Measurements from ENCODE around the gene SF3B2.

Gene SF3B2

DNA sequence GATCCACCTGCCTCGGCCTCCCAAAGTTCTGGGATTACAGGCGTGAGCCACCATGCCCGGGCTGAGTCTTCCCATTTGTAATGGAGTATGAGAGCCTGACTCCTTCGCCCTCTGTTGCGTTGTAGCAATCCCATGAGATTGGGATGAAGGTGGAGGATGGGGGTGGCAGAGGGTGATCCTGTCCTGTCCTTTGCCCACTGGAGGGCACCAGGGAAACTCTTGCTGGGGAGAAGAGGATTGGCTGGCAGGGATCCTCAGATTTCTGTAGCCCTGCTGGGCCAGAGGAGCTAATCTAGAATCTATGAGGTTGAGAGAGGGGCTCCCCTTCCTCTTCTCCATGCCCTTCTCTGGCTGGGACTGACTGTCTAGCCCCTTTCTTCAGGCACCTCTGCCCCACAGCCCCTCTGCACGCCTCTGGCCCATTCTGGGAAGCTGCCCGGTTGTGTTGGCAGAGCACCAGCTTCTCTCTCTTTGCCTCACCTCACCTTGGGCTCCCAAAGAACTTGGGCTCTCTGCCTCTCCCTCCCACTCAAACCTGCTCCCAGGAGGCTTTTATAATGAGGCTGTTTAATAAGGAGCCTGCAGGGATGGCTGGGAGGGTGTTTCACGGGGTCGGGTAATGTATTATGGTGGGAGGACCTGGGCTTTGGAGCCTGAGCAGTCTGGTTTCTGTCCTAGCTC lies 16.4 kb upstream of the SF3B2 start:
- Histone ChIP-seq H3K4me1 (ENCODE audit: control insufficient read depth, insufficient read depth, low read length) (no peaks in the 10 kb centered on the region), H3K36me3 (ENCODE audit: control insufficient read depth, insufficient read depth, low read length) (no peaks in the 10 kb centered on the region), H3K27ac (ENCODE audit: insufficient read depth, low read depth, low read length, poor library complexity, severe bottlenecking) (no peak overlapping the region), H3K9me3 (ENCODE audit: control insufficient read depth, low read length) (no peaks in the 10 kb centered on the region), H3K27me3 (ENCODE audit: control insufficient read depth, insufficient read depth, low read length, poor library complexity, severe bottlenecking) (no peaks in the 10 kb centered on the region), H3K4me3 (ENCODE audit: insufficient read depth, low read depth, low read length) (no peak overlapping the region)
- WGBS, 2 experiments: 84 to 86% methylated on average over 9 of the region's 9 CpGs

DNA sequence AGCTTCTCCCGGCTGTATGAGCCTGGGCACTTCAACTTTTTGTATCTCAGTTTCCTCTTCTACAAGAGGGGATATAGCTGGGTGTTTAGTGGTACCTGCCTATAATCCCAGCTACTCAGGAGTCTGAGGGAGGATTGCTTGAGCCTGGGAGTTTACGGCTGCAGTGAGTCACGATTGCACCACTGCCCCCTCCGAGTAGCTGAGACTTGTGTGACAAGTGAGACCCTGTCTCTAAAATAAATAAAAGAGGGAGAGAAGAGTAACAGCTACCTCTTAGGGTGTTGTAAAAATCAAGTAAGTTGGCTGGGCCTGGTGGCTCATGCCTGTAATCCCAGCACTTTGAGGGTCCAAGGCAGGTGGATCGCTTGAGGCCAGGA lies 15.8 kb upstream of the SF3B2 start:
- WGBS, 2 experiments: 88 to 89% methylated on average over 5 of the region's 5 CpGs
- no peaks in the 10 kb centered on the region for H3K9me3 ChIP-seq (ENCODE audit: control insufficient read depth, low read length)
- H3K27me3 ChIP-seq (ENCODE audit: control insufficient read depth, insufficient read depth, low read length, poor library complexity, severe bottlenecking): no peaks in the 10 kb centered on the region
- H3K4me3 ChIP-seq (ENCODE audit: insufficient read depth, low read depth, low read length): no peak overlapping the region
- H3K36me3 ChIP-seq (ENCODE audit: control insufficient read depth, insufficient read depth, low read length): peaks cover 1% of the 10 kb centered on the region
- no peak overlapping the region for H3K27ac ChIP-seq (ENCODE audit: insufficient read depth, low read depth, low read length, poor library complexity, severe bottlenecking)
- H3K4me1 ChIP-seq (ENCODE audit: control insufficient read depth, insufficient read depth, low read length): no peaks in the 10 kb centered on the region

DNA sequence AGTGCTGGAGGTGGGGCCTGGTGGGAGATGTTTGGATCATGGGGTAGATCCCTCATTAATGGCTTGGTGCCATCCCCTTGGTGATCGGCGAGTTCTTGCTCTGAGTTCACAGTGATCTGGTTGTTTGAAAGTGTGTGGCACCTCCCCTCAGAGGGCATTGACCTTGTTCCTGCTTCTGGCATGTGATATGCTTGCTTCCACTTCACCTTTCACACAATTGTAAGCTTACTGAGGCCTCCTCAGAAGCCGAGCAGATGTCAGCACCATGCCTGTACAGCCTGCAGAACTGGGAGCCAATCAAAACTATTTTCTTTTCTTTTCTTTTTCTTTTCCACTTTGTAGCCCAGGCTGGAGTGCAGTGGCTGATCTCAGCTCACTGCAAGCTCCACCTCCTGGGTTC lies 14.8 kb upstream of the SF3B2 start:
- Histone ChIP-seq H3K4me1 (ENCODE audit: control insufficient read depth, insufficient read depth, low read length) (no peaks in the 10 kb centered on the region), H3K27me3 (ENCODE audit: control insufficient read depth, insufficient read depth, low read length, poor library complexity, severe bottlenecking) (no peaks in the 10 kb centered on the region), H3K27ac (ENCODE audit: insufficient read depth, low read depth, low read length, poor library complexity, severe bottlenecking) (no peak overlapping the region), H3K4me3 (ENCODE audit: insufficient read depth, low read depth, low read length) (no peak overlapping the region), H3K36me3 (ENCODE audit: control insufficient read depth, insufficient read depth, low read length) (peaks cover 8% of the 10 kb centered on the region), H3K9me3 (ENCODE audit: control insufficient read depth, low read length) (no peaks in the 10 kb centered on the region)
- WGBS, 2 experiments: 88 to 91% methylated on average over 3 of the region's 3 CpGs

DNA sequence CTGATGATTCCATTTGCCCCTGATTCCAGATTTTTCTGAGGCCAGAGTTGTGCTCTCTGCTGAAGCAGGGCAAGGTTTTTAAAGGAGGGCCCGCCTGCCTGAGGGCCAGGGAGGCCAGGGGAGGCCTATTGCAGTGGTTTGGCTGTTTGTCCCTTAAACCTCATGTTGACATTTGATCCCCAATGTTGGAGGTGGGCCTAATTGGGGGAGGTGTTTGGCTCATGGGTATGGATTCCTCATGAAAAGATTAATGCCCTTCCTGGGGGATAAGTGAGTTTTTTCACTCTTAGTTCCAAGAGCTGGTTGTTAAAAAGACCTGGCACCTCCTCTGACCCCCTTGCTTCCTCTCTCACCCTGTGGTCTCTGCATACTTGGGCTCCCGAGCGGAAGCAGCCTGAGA lies 12.4 kb upstream of the SF3B2 start:
- no peaks in the 10 kb centered on the region for H3K27me3 ChIP-seq (ENCODE audit: control insufficient read depth, insufficient read depth, low read length, poor library complexity, severe bottlenecking)
- H3K4me3 ChIP-seq (ENCODE audit: insufficient read depth, low read depth, low read length): no peak overlapping the region
- no peaks in the 10 kb centered on the region for H3K9me3 ChIP-seq (ENCODE audit: control insufficient read depth, low read length)
- H3K4me1 ChIP-seq (ENCODE audit: control insufficient read depth, insufficient read depth, low read length): peaks cover under 1% of the 10 kb centered on the region
- peaks cover 16% of the 10 kb centered on the region for H3K36me3 ChIP-seq (ENCODE audit: control insufficient read depth, insufficient read depth, low read length)
- H3K27ac ChIP-seq (ENCODE audit: insufficient read depth, low read depth, low read length, poor library complexity, severe bottlenecking): no peak overlapping the region
- WGBS, 2 experiments: 91 to 95% methylated on average over 3 of the region's 3 CpGs

DNA sequence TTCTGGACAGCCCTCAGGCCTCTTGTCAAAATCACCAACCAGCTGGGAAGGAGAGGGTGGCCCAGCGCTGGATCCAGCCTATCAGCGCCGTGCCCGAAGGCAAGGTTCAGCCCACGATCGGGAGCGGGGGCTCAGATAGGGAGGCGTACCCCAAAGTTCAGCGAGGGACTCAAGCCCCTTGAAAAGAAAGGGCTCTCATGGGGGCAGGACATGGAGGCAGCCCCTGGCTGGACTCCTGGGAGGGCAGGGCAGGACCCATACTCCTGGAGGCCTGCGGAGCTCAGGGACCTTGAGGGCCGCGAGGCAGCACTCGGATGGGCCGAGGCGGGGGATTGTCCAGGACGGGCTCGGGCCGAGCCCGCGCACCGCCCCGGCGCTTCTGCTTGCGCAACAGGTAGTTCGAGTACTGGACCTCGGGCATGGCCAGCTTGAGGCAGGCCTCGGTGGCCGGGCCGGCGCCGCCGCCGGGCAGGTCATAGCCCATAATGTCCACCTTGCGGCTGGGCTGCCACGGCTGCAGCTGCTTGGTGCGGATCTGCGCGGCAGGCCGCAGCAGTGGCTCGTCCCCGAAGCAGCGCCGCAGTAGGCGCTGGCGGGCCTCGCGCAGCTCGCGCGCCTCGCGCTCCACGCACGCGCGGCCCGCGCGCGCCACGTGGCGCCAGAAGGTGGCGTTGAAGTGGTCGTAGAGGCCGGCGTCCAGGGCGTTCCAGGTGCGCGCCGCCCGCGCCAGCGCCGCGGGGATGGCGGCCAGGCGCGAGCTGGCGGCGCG lies 9.8 kb upstream of the SF3B2 start:
- H3K36me3 ChIP-seq (ENCODE audit: control insufficient read depth, insufficient read depth, low read length): peaks cover 16% of the 10 kb centered on the region
- WGBS, 2 experiments: 95 to 96% methylated on average over 81 of the region's 81 CpGs
- no peaks in the 10 kb centered on the region for H3K9me3 ChIP-seq (ENCODE audit: control insufficient read depth, low read length)
- no peaks in the 10 kb centered on the region for H3K27me3 ChIP-seq (ENCODE audit: control insufficient read depth, insufficient read depth, low read length, poor library complexity, severe bottlenecking)
- no peak overlapping the region for H3K27ac ChIP-seq (ENCODE audit: insufficient read depth, low read depth, low read length, poor library complexity, severe bottlenecking)
- H3K4me3 ChIP-seq (ENCODE audit: insufficient read depth, low read depth, low read length): no peak overlapping the region
- peaks cover 6% of the 10 kb centered on the region for H3K4me1 ChIP-seq (ENCODE audit: control insufficient read depth, insufficient read depth, low read length)

DNA sequence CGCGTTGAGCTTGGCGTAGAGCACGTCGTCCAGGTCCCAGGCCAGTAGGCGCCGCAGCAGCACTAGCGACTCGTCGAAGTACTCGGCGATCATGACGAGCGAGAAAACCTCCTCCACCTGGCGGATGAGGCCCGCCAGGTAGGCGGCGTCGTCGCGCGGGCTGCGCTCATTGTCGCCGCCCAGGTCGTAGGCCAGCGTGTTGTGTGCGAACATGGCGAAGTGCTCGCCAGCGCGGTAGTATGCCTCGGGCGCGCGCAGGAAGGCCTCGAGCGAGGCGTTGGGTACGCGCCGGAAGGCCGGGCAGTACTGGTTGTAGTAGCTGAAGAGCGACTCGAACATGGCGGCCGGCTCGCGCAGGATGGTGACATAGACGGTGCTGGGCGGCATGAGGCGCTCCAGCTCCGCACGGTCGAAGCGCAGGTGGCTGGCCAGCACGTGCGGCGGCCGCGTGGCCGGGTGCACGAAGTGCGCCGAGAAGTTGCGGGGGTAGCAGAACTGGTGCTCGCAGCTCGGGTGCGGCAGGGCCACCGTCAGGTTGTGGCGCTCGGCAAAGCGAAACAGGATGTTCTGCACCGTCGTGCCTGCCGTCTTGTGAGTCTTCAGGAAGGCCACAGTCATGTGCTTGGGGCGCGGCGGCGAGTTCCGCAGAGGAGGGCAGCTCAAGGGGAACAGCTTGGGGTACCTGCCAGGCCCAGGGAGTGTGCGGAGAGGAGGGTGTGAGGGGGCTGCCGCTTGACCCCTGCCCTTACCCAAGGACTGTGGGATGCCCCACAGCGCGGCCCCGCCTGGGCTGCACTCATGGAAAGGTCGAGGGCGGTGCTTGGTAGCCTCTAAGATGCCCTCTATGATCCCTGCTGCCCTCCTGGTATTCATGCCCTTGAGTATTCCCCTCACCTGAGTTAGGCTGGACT lies 8.9 kb upstream of the SF3B2 start:
- WGBS, 2 experiments: 96 to 97% methylated on average over 88 of the region's 88 CpGs
- Histone ChIP-seq H3K36me3 (ENCODE audit: control insufficient read depth, insufficient read depth, low read length) (peaks cover 16% of the 10 kb centered on the region), H3K4me3 (ENCODE audit: insufficient read depth, low read depth, low read length) (no peak overlapping the region), H3K27ac (ENCODE audit: insufficient read depth, low read depth, low read length, poor library complexity, severe bottlenecking) (no peak overlapping the region), H3K27me3 (ENCODE audit: control insufficient read depth, insufficient read depth, low read length, poor library complexity, severe bottlenecking) (no peaks in the 10 kb centered on the region), H3K9me3 (ENCODE audit: control insufficient read depth, low read length) (no peaks in the 10 kb centered on the region), H3K4me1 (ENCODE audit: control insufficient read depth, insufficient read depth, low read length) (peaks cover 13% of the 10 kb centered on the region)

DNA sequence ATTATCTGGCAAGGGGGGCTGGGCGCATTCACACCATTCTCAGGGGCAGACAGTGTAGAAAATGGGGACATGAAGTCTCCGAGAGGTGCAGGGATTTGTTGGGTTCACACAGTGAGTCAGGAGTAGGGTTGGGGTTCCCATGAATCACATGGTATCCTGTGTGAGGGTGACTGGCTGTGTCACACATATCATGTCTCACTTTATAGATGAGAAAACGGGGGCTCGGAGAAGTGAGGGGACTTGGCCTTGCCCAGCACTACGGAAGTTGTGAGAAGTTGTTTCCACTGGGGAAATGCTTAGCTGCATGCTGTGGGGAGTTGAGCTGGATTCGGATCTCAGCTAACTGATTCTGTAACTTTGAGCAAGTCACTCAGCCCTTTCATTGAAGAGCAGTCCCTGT lies 7.4 kb upstream of the SF3B2 start:
- Histone ChIP-seq H3K27me3 (ENCODE audit: control insufficient read depth, insufficient read depth, low read length, poor library complexity, severe bottlenecking) (no peaks in the 10 kb centered on the region), H3K27ac (ENCODE audit: insufficient read depth, low read depth, low read length, poor library complexity, severe bottlenecking) (no peak overlapping the region), H3K9me3 (ENCODE audit: control insufficient read depth, low read length) (no peaks in the 10 kb centered on the region), H3K4me1 (ENCODE audit: control insufficient read depth, insufficient read depth, low read length) (peaks cover 17% of the 10 kb centered on the region), H3K4me3 (ENCODE audit: insufficient read depth, low read depth, low read length) (no peak overlapping the region), H3K36me3 (ENCODE audit: control insufficient read depth, insufficient read depth, low read length) (peaks cover 16% of the 10 kb centered on the region)
- WGBS, 2 experiments: 85 to 86% methylated on average over 6 of the region's 6 CpGs

DNA sequence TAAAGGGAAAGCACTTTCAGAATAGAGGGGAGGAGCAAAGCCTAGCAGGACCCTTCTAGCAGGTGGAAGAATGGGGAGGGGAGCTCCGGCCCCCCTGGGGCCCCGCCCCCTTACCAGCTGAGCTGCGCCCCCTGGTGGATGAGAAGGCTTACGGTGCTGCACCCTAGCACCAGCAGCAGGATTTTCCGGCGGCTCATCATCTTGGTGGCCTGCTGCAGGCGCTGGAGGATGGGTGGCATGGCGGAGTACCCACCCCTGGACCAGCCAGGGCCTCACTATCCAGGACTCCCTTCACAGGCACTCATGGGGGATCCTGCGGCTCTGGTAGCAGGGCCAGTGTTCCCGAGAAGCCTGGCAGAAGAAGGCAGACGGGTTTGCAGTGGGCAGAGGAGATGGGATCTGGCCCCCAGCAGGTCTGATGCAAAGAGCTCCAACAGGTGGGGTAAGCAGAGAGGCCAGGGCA lies 7.0 kb upstream of the SF3B2 start:
- 25 to 28% methylated on average over 11 of the region's 11 CpGs for WGBS, 2 experiments
- Histone ChIP-seq H3K27me3 (ENCODE audit: control insufficient read depth, insufficient read depth, low read length, poor library complexity, severe bottlenecking) (no peaks in the 10 kb centered on the region), H3K4me1 (ENCODE audit: control insufficient read depth, insufficient read depth, low read length) (peaks cover 17% of the 10 kb centered on the region), H3K4me3 (ENCODE audit: insufficient read depth, low read depth, low read length) (no peak overlapping the region), H3K27ac (ENCODE audit: insufficient read depth, low read depth, low read length, poor library complexity, severe bottlenecking) (no peak overlapping the region), H3K9me3 (ENCODE audit: control insufficient read depth, low read length) (no peaks in the 10 kb centered on the region), H3K36me3 (ENCODE audit: control insufficient read depth, insufficient read depth, low read length) (peaks cover 16% of the 10 kb centered on the region)

DNA sequence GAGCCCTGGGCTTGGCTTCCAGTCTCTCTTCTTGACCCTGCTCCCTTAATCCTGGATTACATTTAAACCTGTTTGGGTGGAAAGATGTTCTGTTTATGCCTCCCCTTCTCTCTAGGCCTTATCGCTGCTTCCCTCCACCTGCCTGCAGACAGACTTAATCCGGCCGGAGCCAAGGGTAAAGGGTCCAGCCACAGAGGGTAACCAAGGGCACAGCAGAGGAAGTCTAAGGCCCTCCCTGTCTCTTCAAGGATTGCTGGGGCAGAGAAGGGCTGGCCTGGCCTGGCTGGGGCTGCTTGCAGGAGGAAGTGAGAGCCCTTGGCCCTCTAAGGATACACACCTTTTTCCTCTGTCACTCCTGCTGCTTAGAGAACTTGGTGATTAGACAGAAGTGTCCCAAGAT lies 5.3 kb upstream of the SF3B2 start:
- WGBS, 2 experiments: 92 to 96% methylated on average over 3 of the region's 3 CpGs
- Histone ChIP-seq H3K9me3 (ENCODE audit: control insufficient read depth, low read length) (no peaks in the 10 kb centered on the region), H3K27ac (ENCODE audit: insufficient read depth, low read depth, low read length, poor library complexity, severe bottlenecking) (no peak overlapping the region), H3K36me3 (ENCODE audit: control insufficient read depth, insufficient read depth, low read length) (peaks cover 9% of the 10 kb centered on the region), H3K27me3 (ENCODE audit: control insufficient read depth, insufficient read depth, low read length, poor library complexity, severe bottlenecking) (no peaks in the 10 kb centered on the region), H3K4me1 (ENCODE audit: control insufficient read depth, insufficient read depth, low read length) (peaks cover 26% of the 10 kb centered on the region), H3K4me3 (ENCODE audit: insufficient read depth, low read depth, low read length) (no peak overlapping the region)

All from ectodermal cell (in vitro differentiated cells).